Thymus (tissue), 11 donors: ENCODE measurements around the gene PKIG. TPM values are rescaled to one million over a fixed set of nuclear protein-coding genes. Genes with fewer than 3 reads are reported as not detected.

Experiments used
- DNase-seq, 9 donors: peaks; one replicate each; pipeline ENCODE4 v3.0.0-alpha.2; 2013; ENCODE audit warnings: low spot score in 9 of 9, low read depth in 6 of 9, missing footprints in 1 of 9
- H3K27ac ChIP-seq, 2 donors: one replicate each; pipeline ENCODE4 v1.5.1; 2013; ENCODE audit warnings: control low read depth in 1 of 2, low read depth in 1 of 2, low read length in 1 of 2, mild to moderate bottlenecking in 1 of 2, moderate library complexity in 1 of 2
- H3K27me3 ChIP-seq, 2 donors: one replicate each; pipeline ENCODE4 v1.5.1; 2013; ENCODE audit warnings: low read length in 1 of 2; ENCODE audit not compliant: control insufficient read depth in 2 of 2, insufficient read depth in 1 of 2
- H3K36me3 ChIP-seq, 2 donors: one replicate each; pipeline ENCODE4 v1.5.1; 2013; ENCODE audit warnings: low read length in 1 of 2, mild to moderate bottlenecking in 1 of 2, moderate library complexity in 1 of 2; ENCODE audit not compliant: control insufficient read depth in 2 of 2, insufficient read depth in 2 of 2
- H3K4me1 ChIP-seq, 2 donors: one replicate each; pipeline ENCODE4 v1.5.1; 2013; ENCODE audit warnings: low read length in 2 of 2; ENCODE audit not compliant: control insufficient read depth in 2 of 2, insufficient read depth in 2 of 2
- H3K4me3 ChIP-seq, 2 donors: one replicate each; pipeline ENCODE4 v1.5.1; 2013; ENCODE audit warnings: low read length in 2 of 2, control low read depth in 1 of 2, mild to moderate bottlenecking in 1 of 2
- H3K9me3 ChIP-seq, 2 donors: one replicate each; pipeline ENCODE4 v1.5.1; 2013; ENCODE audit warnings: low read length in 1 of 2, mild to moderate bottlenecking in 1 of 2; ENCODE audit not compliant: control insufficient read depth in 2 of 2, insufficient read depth in 1 of 2
- WGBS: extraction: QIAGEN DNeasy Blood & Tissue Kit; methylation state at CpG from one replicate; pipeline ENCODE4 v1.1.7; 2013; 5-methylcytosine and 5-hydroxymethylcytosine counted together
- polyA plus RNA-seq: library from polyadenylated mRNA; stranded (reverse); fragments of 200-250 nt; gene quantifications from one replicate; pipeline ENCODE4 v1.2.3, GENCODE V29; 2013
- total RNA-seq: library from RNA; stranded (reverse); fragments of 120-200 nt; gene quantifications from one replicate; pipeline ENCODE4 v1.2.4, GENCODE V29; 2013
- donor health status: healthy.

Gene PKIG
- total and polyA plus RNA-seq, 2 donors = 27.7 to 41.7 TPM

GRCh38 chr20:44633872-44634600 lies 51.7 kb downstream of the PKIG start:
- peaks cover 0 to 2% of the 10 kb centered on the region in 2 donors for H3K9me3 ChIP-seq
- WGBS = 89% methylated on average over 18 of the region's 18 CpGs
- no peak for DNase-seq
- H3K4me3 ChIP-seq = no peak overlapping the region
- H3K27me3 ChIP-seq = no peaks in the 10 kb centered on the region
- H3K27ac ChIP-seq = no peak overlapping the region
- peaks cover 87 to 88% of the 10 kb centered on the region in 2 donors for H3K36me3 ChIP-seq
- no peaks in the 10 kb centered on the region for H3K4me1 ChIP-seq

- Histone ChIP-seq H3K27ac (no peak overlapping the region), H3K36me3 (peaks cover 89 to 94% of the 10 kb centered on the region in 2 donors), H3K27me3 (no peaks in the 10 kb centered on the region), H3K4me1 (peaks cover 0 to 2% of the 10 kb centered on the region in 2 donors), H3K9me3 (peaks cover 1 to 3% of the 10 kb centered on the region in 2 donors), H3K4me3 (no peak overlapping the region)
- 96% methylated on average over 4 of the region's 4 CpGs for WGBS
- DNase-seq = no peak
Measured at GRCh38 chr20:44635877-44636276, 53.5 kb downstream of the PKIG start.

- H3K27me3 ChIP-seq = no peaks in the 10 kb centered on the region
- H3K9me3 ChIP-seq = peaks cover 1 to 5% of the 10 kb centered on the region in 2 donors
- H3K27ac ChIP-seq = no peak overlapping the region
- peaks cover under 1 to 14% of the 10 kb centered on the region in 2 donors for H3K4me1 ChIP-seq
- DNase-seq = no peak
- H3K36me3 ChIP-seq = peaks cover 87 to 90% of the 10 kb centered on the region in 2 donors
- H3K4me3 ChIP-seq = no peak overlapping the region
- WGBS = 96% methylated on average over 5 of the region's 5 CpGs
Measured at GRCh38 chr20:44637042-44637441, 54.7 kb downstream of the PKIG start.

GRCh38 chr20:44637522-44638372 lies 55.4 kb downstream of the PKIG start:
- Histone ChIP-seq H3K36me3 (peaks cover 87 to 88% of the 10 kb centered on the region in 2 donors), H3K4me3 (no peak overlapping the region), H3K9me3 (peaks cover 1 to 5% of the 10 kb centered on the region in 2 donors), H3K4me1 (peaks cover 8 to 21% of the 10 kb centered on the region in 2 donors), H3K27ac (no peak overlapping the region), H3K27me3 (no peaks in the 10 kb centered on the region)
- no peak for DNase-seq
- 93% methylated on average over 11 of the region's 11 CpGs for WGBS

GRCh38 chr20:44640522-44640921 lies 58.1 kb downstream of the PKIG start:
- Histone ChIP-seq H3K4me3 (no peak overlapping the region), H3K27ac (peak overlapping the region in 1 of 2 donors; percentile 18), H3K27me3 (no peaks in the 10 kb centered on the region), H3K4me1 (peaks cover 31 to 48% of the 10 kb centered on the region in 2 donors), H3K36me3 (peaks cover 65 to 78% of the 10 kb centered on the region in 2 donors), H3K9me3 (peaks cover 1 to 5% of the 10 kb centered on the region in 2 donors)
- no peak for DNase-seq
- WGBS = 97% methylated on average over 2 of the region's 2 CpGs

- Histone ChIP-seq H3K27ac (no peak overlapping the region), H3K27me3 (no peaks in the 10 kb centered on the region), H3K4me3 (no peak overlapping the region), H3K4me1 (peaks cover 39 to 56% of the 10 kb centered on the region in 2 donors), H3K9me3 (peaks cover 1 to 5% of the 10 kb centered on the region in 2 donors), H3K36me3 (peaks cover 57 to 70% of the 10 kb centered on the region in 2 donors)
- DNase-seq = no peak
- 94% methylated on average over 5 of the region's 5 CpGs for WGBS
Measured at GRCh38 chr20:44641325-44641724, 58.9 kb downstream of the PKIG start.

- H3K9me3 ChIP-seq = peaks cover 1 to 5% of the 10 kb centered on the region in 2 donors
- peak overlapping the region; percentile 3 to 21 for H3K4me3 ChIP-seq
- H3K36me3 ChIP-seq = peaks cover 45 to 68% of the 10 kb centered on the region in 2 donors
- H3K4me1 ChIP-seq = peaks cover 48 to 68% of the 10 kb centered on the region in 2 donors
- DNase-seq = peak in 2 of 9 donors; percentile 44 to 64
- 23% methylated on average over 17 of the region's 17 CpGs for WGBS
- no peaks in the 10 kb centered on the region for H3K27me3 ChIP-seq
- peak overlapping the region; percentile 93 to 97 for H3K27ac ChIP-seq
Measured at GRCh38 chr20:44642203-44643153, 60.1 kb downstream of the PKIG start.

GRCh38 chr20:44643154-44643519 lies 60.8 kb downstream of the PKIG start:
- 89% methylated on average over 1 of the region's 1 CpG for WGBS
- peaks cover 53 to 75% of the 10 kb centered on the region in 2 donors for H3K4me1 ChIP-seq

More at GRCh38 chr20:44643154-44643519, 60.8 kb downstream of the PKIG start:
- H3K36me3 ChIP-seq = peaks cover 38 to 63% of the 10 kb centered on the region in 2 donors
- H3K27ac ChIP-seq = peak overlapping the region; percentile 93 to 97
- H3K9me3 ChIP-seq = peaks cover 0 to 5% of the 10 kb centered on the region in 2 donors
- no peak for DNase-seq
- no peak overlapping the region for H3K4me3 ChIP-seq
- no peaks in the 10 kb centered on the region for H3K27me3 ChIP-seq
